ENCODE results near the gene CAMTA1.

GRCh38 chr1:7609311-7609994, 824.2 kb downstream of the CAMTA1 start:
- TF ChIP-seq CTCF (IDR thresholded peaks at IDR 0.05), result no peak
- no peak for TF ChIP-seq NRF1 (IDR thresholded peaks at IDR 0.05; ENCODE audit: low read depth, low read length)
- TF ChIP-seq, protein P1, sequence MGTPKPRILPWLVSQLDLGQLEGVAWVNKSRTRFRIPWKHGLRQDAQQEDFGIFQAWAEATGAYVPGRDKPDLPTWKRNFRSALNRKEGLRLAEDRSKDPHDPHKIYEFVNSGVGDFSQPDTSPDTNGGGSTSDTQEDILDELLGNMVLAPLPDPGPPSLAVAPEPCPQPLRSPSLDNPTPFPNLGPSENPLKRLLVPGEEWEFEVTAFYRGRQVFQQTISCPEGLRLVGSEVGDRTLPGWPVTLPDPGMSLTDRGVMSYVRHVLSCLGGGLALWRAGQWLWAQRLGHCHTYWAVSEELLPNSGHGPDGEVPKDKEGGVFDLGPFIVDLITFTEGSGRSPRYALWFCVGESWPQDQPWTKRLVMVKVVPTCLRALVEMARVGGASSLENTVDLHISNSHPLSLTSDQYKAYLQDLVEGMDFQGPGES (IDR thresholded peaks at IDR 0.05; ENCODE audit: low read depth, low read length), result no peak
- TF ChIP-seq NFIC (IDR thresholded peaks at IDR 0.05; ENCODE audit: borderline replicate concordance), result no peak
